ENCODE data around the gene OTP. TPM values are rescaled to one million over a fixed set of nuclear protein-coding genes. Genes with fewer than 3 reads are reported as not detected.

OTP gene
- total RNA-seq, 3 donors from 2014 or later, result 0.15 TPM; not detected in 2

GRCh38 chr5:77663090-77663863 is 24.8 kb upstream of the OTP start:
- Histone ChIP-seq H3K27ac (no peak overlapping the region), H3K27me3 (no peaks in the 10 kb centered on the region), H3K4me3 (no peak overlapping the region), H3K4me1 (no peaks in the 10 kb centered on the region), H3K36me3 (no peaks in the 10 kb centered on the region), H3K9me3 (no peaks in the 10 kb centered on the region)
- TF ChIP-seq POLR2AphosphoS5 (IDR thresholded peaks at IDR 0.05), result no peak
- no peak for TF ChIP-seq CTCF (IDR thresholded peaks at IDR 0.05)
- TF ChIP-seq POLR2A (IDR thresholded peaks at IDR 0.05), result no peak
- intact Hi-C loops (cut with DNase I; ENCODE audit: low total_unique reads), result no loop called here
- DNase-seq (ENCODE audit: low spot score in 2 of 2), result no peak

- Histone ChIP-seq H3K36me3 (no peaks in the 10 kb centered on the region), H3K4me3 (no peak overlapping the region), H3K4me1 (no peaks in the 10 kb centered on the region), H3K27me3 (no peaks in the 10 kb centered on the region), H3K9me3 (no peaks in the 10 kb centered on the region), H3K27ac (no peak overlapping the region)
- TF ChIP-seq POLR2AphosphoS5 (IDR thresholded peaks at IDR 0.05) (no peak), CTCF (IDR thresholded peaks at IDR 0.05) (no peak), POLR2A (IDR thresholded peaks at IDR 0.05) (no peak)
- no peak for DNase-seq (ENCODE audit: low spot score in 2 of 2)
- intact Hi-C loops (cut with DNase I; ENCODE audit: low total_unique reads), result no loop called here
These were observed 24.1 kb upstream of the OTP start for GRCh38 chr5:77662635-77663034.

DNA sequence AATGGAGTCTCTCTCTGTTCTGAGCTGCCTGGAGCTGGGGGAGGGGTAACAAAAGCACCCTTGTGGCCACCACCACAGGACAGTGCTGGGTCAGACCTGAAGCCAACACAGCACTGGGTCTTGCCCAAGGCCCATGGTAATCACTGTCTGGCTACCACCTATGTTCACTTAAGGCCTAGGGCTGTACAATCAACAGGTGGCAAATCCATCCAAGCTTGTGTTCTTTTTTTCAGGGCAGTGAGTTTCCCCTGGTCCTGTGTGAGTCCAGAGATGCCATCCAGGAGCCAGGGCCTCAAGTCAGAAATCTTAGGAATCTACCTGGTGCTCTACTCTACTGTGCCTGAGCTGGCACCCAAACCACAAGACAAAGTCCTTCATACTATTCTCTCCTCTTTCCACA is 20.1 kb upstream of the OTP start:
- no peak overlapping the region for H3K4me3 ChIP-seq
- H3K27me3 ChIP-seq, result no peaks in the 10 kb centered on the region
- DNase-seq (ENCODE audit: low spot score in 2 of 2), result no peak
- H3K4me1 ChIP-seq, result no peaks in the 10 kb centered on the region
- H3K27ac ChIP-seq, result no peak overlapping the region
- no peaks in the 10 kb centered on the region for H3K9me3 ChIP-seq
- no peak for TF ChIP-seq CTCF (IDR thresholded peaks at IDR 0.05)
- no peak for TF ChIP-seq POLR2A (IDR thresholded peaks at IDR 0.05)
- TF ChIP-seq POLR2AphosphoS5 (IDR thresholded peaks at IDR 0.05), result no peak
- intact Hi-C loops (cut with DNase I; ENCODE audit: low total_unique reads), result no loop called here
- H3K36me3 ChIP-seq, result no peaks in the 10 kb centered on the region

- Histone ChIP-seq H3K4me1 (no peaks in the 10 kb centered on the region), H3K27ac (no peak overlapping the region), H3K9me3 (no peaks in the 10 kb centered on the region), H3K36me3 (no peaks in the 10 kb centered on the region), H3K4me3 (no peak overlapping the region), H3K27me3 (peaks cover 0 to 25% of the 10 kb centered on the region in 2 donors)
- intact Hi-C loops (cut with DNase I; ENCODE audit: low total_unique reads), result no loop called here
- TF ChIP-seq CTCF (IDR thresholded peaks at IDR 0.05) (no peak), POLR2A (IDR thresholded peaks at IDR 0.05) (no peak), POLR2AphosphoS5 (IDR thresholded peaks at IDR 0.05) (no peak)
- no peak for DNase-seq (ENCODE audit: low spot score in 2 of 2)
These were observed 12.8 kb upstream of the OTP start for GRCh38 chr5:77651343-77651742.

DNA sequence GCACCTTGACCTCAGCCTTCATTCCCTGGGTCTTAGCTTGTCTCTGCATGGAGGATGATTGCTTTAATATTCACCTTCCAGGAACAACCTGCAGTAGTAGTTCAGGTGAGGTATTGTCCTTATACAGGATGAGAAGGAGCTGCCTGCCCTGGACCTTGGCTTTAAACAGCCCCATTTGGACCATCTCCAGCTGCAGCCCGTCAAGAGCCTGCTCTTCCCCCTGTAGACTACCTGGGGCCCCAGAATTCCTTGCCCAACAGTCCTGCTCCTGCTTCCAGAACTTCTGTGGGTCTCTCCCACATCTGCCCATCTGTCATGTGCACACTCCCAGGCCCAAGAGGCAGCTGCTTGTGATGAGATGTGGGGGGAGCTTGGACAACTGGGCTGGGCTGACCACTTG is 12.2 kb upstream of the OTP start:
- intact Hi-C loops (cut with DNase I; ENCODE audit: low total_unique reads), result no loop called here
- H3K9me3 ChIP-seq, result no peaks in the 10 kb centered on the region
- DNase-seq (ENCODE audit: low spot score in 2 of 2), result no peak
- H3K27ac ChIP-seq, result no peak overlapping the region
- H3K27me3 ChIP-seq, result peaks cover 0 to 31% of the 10 kb centered on the region in 2 donors
- no peak overlapping the region for H3K4me3 ChIP-seq
- TF ChIP-seq POLR2AphosphoS5 (IDR thresholded peaks at IDR 0.05) (no peak), POLR2A (IDR thresholded peaks at IDR 0.05) (no peak), CTCF (IDR thresholded peaks at IDR 0.05) (no peak)
- H3K4me1 ChIP-seq, result no peaks in the 10 kb centered on the region
- H3K36me3 ChIP-seq, result no peaks in the 10 kb centered on the region

All from breast epithelium (tissue), 4 donors.